ENCODE data around the gene SIK2.

SIK2 gene

DNA sequence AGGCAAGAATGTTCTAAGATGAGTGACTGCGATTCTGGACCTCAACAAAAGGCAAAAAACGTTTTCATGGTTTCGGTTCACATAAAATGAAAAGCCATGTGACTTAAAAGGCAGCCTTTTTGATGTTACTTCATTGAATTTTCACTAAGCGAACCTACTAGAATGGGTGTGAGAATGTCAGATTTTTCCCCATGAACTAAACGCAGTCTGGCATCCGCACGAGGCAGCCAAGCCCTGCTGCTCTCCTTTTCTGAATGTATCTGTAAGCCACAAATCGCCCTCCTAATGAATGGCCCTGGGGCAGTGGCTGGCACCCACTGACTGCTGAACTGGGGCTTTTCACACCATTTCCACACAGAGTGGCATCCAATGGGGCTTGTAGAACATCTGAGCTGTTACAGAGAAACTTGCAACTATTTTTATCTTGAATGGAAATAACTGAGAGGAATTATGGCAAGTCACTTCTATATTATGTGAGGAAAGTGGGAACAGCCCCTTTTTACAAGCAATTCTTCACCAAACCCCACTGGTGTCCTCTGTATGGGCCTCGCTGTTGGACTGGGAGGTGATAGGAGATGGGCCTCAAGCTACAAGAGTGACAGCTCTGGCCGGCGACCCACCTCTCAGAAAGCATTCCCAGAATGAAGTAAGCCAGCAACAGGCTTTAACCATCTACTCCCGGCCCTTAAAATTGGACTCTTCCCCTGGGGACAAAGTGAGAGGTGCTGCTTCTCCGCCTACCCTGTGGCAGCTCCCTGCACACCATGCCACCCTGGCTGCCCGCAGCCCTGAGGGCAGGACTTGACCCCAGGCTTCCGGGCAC is 134.6 kb downstream of the SIK2 start:
- no peaks in the 10 kb centered on the region for H3K27me3 ChIP-seq (ENCODE audit: control insufficient read depth, insufficient read depth, low read length)
- H3K9ac ChIP-seq (ENCODE audit: low read depth, low read length) = no peak overlapping the region
- 0 out of 2 replicates have a peak, but pooled peaks cover 5% of the 10 kb centered on the region for H3K4me1 ChIP-seq (ENCODE audit: control insufficient read depth, insufficient read depth, low read length)

GRCh38 chr11:111737444-111738210 is 135.4 kb downstream of the SIK2 start:
- Histone ChIP-seq H3K4me3 (ENCODE audit: low read depth, low read length) (no peak overlapping the region), H3K9ac (ENCODE audit: low read depth, low read length) (no peak overlapping the region), H3K27ac (ENCODE audit: low read depth, low read length) (peak overlapping the region; percentile 48), H3K4me1 (ENCODE audit: control insufficient read depth, insufficient read depth, low read length) (0 out of 2 replicates have a peak, but pooled peaks cover 5% of the 10 kb centered on the region), H3K9me3 (ENCODE audit: control insufficient read depth, insufficient read depth, low read length) (no peaks in the 10 kb centered on the region), H3K27me3 (ENCODE audit: control insufficient read depth, insufficient read depth, low read length) (no peaks in the 10 kb centered on the region), H3K36me3 (ENCODE audit: control insufficient read depth, insufficient read depth, low read length) (peaks cover 23% of the 10 kb centered on the region)

More for the DNA sequence above, 134.6 kb downstream of the SIK2 start:
- Histone ChIP-seq H3K36me3 (ENCODE audit: control insufficient read depth, insufficient read depth, low read length) (peaks cover 15% of the 10 kb centered on the region), H3K27ac (ENCODE audit: low read depth, low read length) (no peak overlapping the region), H3K4me3 (ENCODE audit: low read depth, low read length) (no peak overlapping the region), H3K9me3 (ENCODE audit: control insufficient read depth, insufficient read depth, low read length) (no peaks in the 10 kb centered on the region)

GRCh38 chr11:111739299-111739698 is 137.1 kb downstream of the SIK2 start:
- H3K27ac ChIP-seq (ENCODE audit: low read depth, low read length) = peak overlapping the region; percentile 25
- no peak overlapping the region for H3K4me3 ChIP-seq (ENCODE audit: low read depth, low read length)
- H3K27me3 ChIP-seq (ENCODE audit: control insufficient read depth, insufficient read depth, low read length) = no peaks in the 10 kb centered on the region
- no peaks in the 10 kb centered on the region for H3K9me3 ChIP-seq (ENCODE audit: control insufficient read depth, insufficient read depth, low read length)
- H3K36me3 ChIP-seq (ENCODE audit: control insufficient read depth, insufficient read depth, low read length) = peaks cover 38% of the 10 kb centered on the region
- 0 out of 2 replicates have a peak, but pooled peaks cover 5% of the 10 kb centered on the region for H3K4me1 ChIP-seq (ENCODE audit: control insufficient read depth, insufficient read depth, low read length)
- no peak overlapping the region for H3K9ac ChIP-seq (ENCODE audit: low read depth, low read length)

GRCh38 chr11:111741751-111742150 is 139.5 kb downstream of the SIK2 start:
- Histone ChIP-seq H3K36me3 (ENCODE audit: control insufficient read depth, insufficient read depth, low read length) (peaks cover 60% of the 10 kb centered on the region), H3K4me3 (ENCODE audit: low read depth, low read length) (no peak overlapping the region), H3K27ac (ENCODE audit: low read depth, low read length) (no peak overlapping the region), H3K4me1 (ENCODE audit: control insufficient read depth, insufficient read depth, low read length) (0 out of 2 replicates have a peak, but pooled peaks cover 5% of the 10 kb centered on the region), H3K9me3 (ENCODE audit: control insufficient read depth, insufficient read depth, low read length) (no peaks in the 10 kb centered on the region), H3K9ac (ENCODE audit: low read depth, low read length) (no peak overlapping the region), H3K27me3 (ENCODE audit: control insufficient read depth, insufficient read depth, low read length) (no peaks in the 10 kb centered on the region)

GRCh38 chr11:111743700-111744099 is 141.5 kb downstream of the SIK2 start:
- Histone ChIP-seq H3K9ac (ENCODE audit: low read depth, low read length) (no peak overlapping the region), H3K27ac (ENCODE audit: low read depth, low read length) (no peak overlapping the region), H3K36me3 (ENCODE audit: control insufficient read depth, insufficient read depth, low read length) (peaks cover 80% of the 10 kb centered on the region), H3K27me3 (ENCODE audit: control insufficient read depth, insufficient read depth, low read length) (no peaks in the 10 kb centered on the region), H3K4me3 (ENCODE audit: low read depth, low read length) (no peak overlapping the region), H3K9me3 (ENCODE audit: control insufficient read depth, insufficient read depth, low read length) (no peaks in the 10 kb centered on the region), H3K4me1 (ENCODE audit: control insufficient read depth, insufficient read depth, low read length) (no peaks in the 10 kb centered on the region)

DNA sequence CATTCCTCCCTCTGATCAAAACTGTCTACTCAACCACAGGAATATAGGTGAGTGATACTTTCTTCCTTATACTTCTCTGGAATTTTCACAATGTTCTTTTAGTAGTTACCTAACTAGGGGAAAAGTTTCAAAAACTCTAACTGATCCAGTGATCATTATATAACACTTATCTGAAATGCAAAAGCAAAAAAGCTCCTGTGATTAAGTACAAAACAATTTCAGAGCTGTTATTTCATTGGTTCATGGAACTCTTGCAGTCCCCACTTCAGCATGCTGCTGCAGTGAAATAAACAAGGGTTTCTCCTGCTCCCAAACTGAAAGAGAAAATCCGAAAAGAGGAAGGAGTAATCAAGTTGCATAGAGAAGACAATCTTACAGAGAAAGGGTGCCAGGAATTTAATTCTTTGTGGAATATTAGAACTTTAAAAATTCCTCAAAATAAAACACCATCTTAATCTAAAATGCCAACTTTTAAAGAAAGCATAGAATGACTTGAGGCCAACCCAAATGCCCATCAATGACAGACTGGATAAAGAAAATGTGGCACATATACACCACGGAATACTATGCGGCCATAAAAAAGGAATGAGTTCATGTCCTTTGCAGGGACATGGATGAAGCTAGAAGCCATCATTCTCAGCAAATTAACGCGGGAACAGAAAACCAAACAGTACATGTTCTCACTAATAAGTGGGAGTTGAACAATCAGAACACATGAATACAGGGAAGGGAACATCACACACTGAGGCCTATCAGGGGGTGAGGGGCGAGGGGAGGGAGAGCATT is 143.7 kb downstream of the SIK2 start:
- Histone ChIP-seq H3K4me3 (ENCODE audit: low read depth, low read length) (no peak overlapping the region), H3K27ac (ENCODE audit: low read depth, low read length) (no peak overlapping the region), H3K9ac (ENCODE audit: low read depth, low read length) (no peak overlapping the region)

DNA sequence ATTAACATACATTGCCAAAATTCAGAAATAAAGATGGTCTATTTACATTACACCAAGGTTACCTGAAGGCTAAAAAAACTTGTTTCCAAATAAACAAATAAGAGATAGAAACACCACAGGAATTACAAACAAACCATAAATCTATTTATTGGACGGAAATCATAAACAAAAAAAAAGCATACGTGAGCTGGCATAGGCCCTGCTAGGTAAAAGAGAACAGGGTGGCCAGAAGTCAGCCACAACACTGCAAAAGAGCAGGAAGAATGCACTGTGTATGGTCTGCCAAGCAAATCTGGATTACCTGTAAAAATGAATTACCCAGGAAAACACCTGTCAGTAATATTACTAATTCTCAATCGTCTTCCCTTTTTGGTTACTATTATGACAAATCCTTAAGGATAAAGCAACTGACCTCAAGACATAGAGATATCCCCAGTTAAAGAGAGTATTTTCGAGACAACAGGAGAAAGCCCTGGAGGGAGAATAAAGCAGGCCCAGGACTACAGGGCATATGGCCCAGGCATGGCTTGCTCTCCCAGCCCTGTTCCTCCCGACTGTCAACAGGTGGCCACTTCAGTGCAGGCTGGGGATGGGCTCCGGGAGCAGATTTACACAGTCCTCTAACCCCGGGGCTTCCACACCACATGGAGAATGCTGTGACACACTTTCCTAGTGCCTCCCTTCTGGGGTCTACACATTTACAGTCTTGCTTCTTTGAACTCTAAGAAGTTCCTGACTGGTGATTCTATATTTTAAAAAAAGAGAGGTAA is 146.0 kb downstream of the SIK2 start:
- Histone ChIP-seq H3K9me3 (ENCODE audit: control insufficient read depth, insufficient read depth, low read length) (no peaks in the 10 kb centered on the region), H3K4me1 (ENCODE audit: control insufficient read depth, insufficient read depth, low read length) (no peaks in the 10 kb centered on the region), H3K36me3 (ENCODE audit: control insufficient read depth, insufficient read depth, low read length) (peaks cover 94% of the 10 kb centered on the region), H3K9ac (ENCODE audit: low read depth, low read length) (no peak overlapping the region), H3K27ac (ENCODE audit: low read depth, low read length) (no peak overlapping the region), H3K4me3 (ENCODE audit: low read depth, low read length) (no peak overlapping the region), H3K27me3 (ENCODE audit: control insufficient read depth, insufficient read depth, low read length) (no peaks in the 10 kb centered on the region)

More for the DNA sequence above, 143.7 kb downstream of the SIK2 start:
- Histone ChIP-seq H3K4me1 (ENCODE audit: control insufficient read depth, insufficient read depth, low read length) (no peaks in the 10 kb centered on the region), H3K36me3 (ENCODE audit: control insufficient read depth, insufficient read depth, low read length) (peaks cover 94% of the 10 kb centered on the region), H3K9me3 (ENCODE audit: control insufficient read depth, insufficient read depth, low read length) (no peaks in the 10 kb centered on the region), H3K27me3 (ENCODE audit: control insufficient read depth, insufficient read depth, low read length) (no peaks in the 10 kb centered on the region)

DNA sequence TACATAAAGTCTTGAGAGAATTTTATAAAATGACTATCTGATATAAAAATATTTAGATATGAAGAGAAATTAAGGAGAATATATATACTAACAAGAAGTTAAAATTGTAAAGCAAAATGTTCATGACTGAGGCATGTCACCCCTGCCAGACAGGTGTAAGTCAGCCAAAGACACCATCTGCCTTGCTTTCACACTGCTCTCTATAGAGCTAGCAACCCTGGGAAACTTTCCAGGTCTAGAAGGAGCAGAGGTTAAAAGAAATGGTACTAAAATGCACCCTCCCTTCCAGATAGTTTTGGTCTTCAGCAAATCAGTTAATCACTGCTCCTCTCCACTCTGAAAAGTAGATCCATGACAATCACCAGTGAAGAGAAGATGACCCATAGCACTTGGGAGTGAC is 147.4 kb downstream of the SIK2 start:
- peaks cover 94% of the 10 kb centered on the region for H3K36me3 ChIP-seq (ENCODE audit: control insufficient read depth, insufficient read depth, low read length)
- H3K9ac ChIP-seq (ENCODE audit: low read depth, low read length) = no peak overlapping the region

GRCh38 chr11:111756097-111756496 is 153.8 kb downstream of the SIK2 start:
- H3K9me3 ChIP-seq (ENCODE audit: control insufficient read depth, insufficient read depth, low read length) = no peaks in the 10 kb centered on the region
- peaks cover 90% of the 10 kb centered on the region for H3K36me3 ChIP-seq (ENCODE audit: control insufficient read depth, insufficient read depth, low read length)
- H3K9ac ChIP-seq (ENCODE audit: low read depth, low read length) = no peak overlapping the region
- H3K4me1 ChIP-seq (ENCODE audit: control insufficient read depth, insufficient read depth, low read length) = no peaks in the 10 kb centered on the region
- no peak overlapping the region for H3K4me3 ChIP-seq (ENCODE audit: low read depth, low read length)
- no peaks in the 10 kb centered on the region for H3K27me3 ChIP-seq (ENCODE audit: control insufficient read depth, insufficient read depth, low read length)
- no peak overlapping the region for H3K27ac ChIP-seq (ENCODE audit: low read depth, low read length)

More for the DNA sequence above, 147.4 kb downstream of the SIK2 start:
- Histone ChIP-seq H3K4me1 (ENCODE audit: control insufficient read depth, insufficient read depth, low read length) (no peaks in the 10 kb centered on the region), H3K27me3 (ENCODE audit: control insufficient read depth, insufficient read depth, low read length) (no peaks in the 10 kb centered on the region), H3K4me3 (ENCODE audit: low read depth, low read length) (no peak overlapping the region), H3K27ac (ENCODE audit: low read depth, low read length) (no peak overlapping the region), H3K9me3 (ENCODE audit: control insufficient read depth, insufficient read depth, low read length) (no peaks in the 10 kb centered on the region)

GRCh38 chr11:111759376-111759775 is 157.1 kb downstream of the SIK2 start:
- Histone ChIP-seq H3K9ac (ENCODE audit: low read depth, low read length) (no peak overlapping the region), H3K4me1 (ENCODE audit: control insufficient read depth, insufficient read depth, low read length) (peaks cover 4% of the 10 kb centered on the region; the same call in 1 of the 2 replicates), H3K36me3 (ENCODE audit: control insufficient read depth, insufficient read depth, low read length) (peaks cover 93% of the 10 kb centered on the region), H3K27me3 (ENCODE audit: control insufficient read depth, insufficient read depth, low read length) (no peaks in the 10 kb centered on the region), H3K27ac (ENCODE audit: low read depth, low read length) (no peak overlapping the region), H3K9me3 (ENCODE audit: control insufficient read depth, insufficient read depth, low read length) (no peaks in the 10 kb centered on the region), H3K4me3 (ENCODE audit: low read depth, low read length) (no peak overlapping the region)

Measured in HUES48 (cell line).